DMS 273 (cell line): ENCODE results near the gene ACACA.
"Not testable (repeated sequence)": the region's sequence is repeated elsewhere in the genome, so short reads cannot be mapped to it uniquely, and the experiment has no call there.

Experiments
- DNase-seq: peaks from one replicate; lab custom pipeline; 2025; ENCODE audit not compliant: unreplicated experiment; lab: John Stamatoyannopoulos, UW

The ACACA gene

DNA sequence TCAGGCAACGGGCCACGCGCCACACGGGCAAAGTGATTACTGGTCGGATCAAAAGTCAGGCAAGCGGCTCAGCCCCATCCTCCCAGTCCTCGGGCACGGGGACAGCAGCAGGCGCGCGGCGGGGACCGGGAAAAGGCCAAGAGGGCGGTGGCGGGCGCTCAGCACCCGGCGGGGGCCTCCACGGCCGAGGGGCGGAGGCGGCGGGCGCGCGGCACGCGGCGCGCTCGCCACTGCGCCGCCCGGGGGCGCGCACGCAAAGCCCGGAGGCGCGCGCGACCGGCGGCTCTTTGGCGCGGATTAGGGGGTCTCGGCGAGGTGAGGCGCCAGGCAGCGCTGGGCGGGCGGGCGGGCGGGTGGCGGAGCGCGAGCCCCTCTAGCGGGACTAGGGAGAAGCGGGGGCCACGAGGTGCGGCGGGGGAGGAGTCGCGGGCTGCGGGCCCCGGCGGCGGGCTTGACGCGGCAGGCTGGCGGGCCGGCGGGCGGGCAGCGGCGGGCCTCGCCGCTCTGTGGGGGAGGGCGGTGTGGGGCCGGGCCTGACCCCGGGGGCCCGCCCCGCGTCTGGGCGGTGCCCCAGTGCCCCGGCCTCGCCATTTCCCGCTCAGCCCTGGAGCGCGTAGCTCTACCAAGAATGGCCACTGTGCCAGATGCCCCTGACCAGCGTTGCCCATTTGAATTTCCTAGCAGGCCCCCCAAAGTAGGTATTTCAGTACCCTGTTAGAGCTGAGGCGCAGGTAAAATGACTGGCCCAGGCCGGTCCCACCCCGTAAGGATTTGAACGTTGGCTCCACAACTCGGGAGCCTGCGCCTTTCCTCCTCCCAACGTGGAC lies at the start of gene ACACA, which contains the start of gene TADA2A:
ACACA (minus strand) TSS at position 202 of the 827 bp plus-strand sequence. CDS start 537 bp downstream, outside the sequence.
TADA2A (plus strand) TSS at position 252 of the 827 bp plus-strand sequence. CDS start 4,480 bp downstream, outside the sequence.
- DNase-seq, result peak; percentile 96

DNA sequence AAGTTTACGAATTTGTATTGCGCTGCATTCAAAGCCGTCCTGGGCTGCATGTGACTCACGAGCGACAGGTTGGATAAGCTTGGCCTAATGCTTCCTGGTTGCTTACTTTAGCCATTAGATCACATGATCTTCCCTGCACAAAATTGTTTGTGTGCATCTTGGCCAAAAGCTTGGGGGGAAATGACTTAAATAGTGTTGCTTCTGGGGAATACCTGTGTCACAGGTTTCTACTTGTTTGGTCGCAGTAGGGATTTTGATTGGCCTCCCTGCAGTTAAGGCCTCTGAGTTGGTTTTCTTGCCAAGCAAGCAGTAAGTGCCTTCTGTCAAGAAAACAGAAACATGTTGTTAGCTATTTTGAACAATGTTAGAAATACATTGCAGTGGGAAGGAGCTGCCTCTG lies 43.5 kb upstream of the ACACA start:
- DNase-seq, result no peak

DNA sequence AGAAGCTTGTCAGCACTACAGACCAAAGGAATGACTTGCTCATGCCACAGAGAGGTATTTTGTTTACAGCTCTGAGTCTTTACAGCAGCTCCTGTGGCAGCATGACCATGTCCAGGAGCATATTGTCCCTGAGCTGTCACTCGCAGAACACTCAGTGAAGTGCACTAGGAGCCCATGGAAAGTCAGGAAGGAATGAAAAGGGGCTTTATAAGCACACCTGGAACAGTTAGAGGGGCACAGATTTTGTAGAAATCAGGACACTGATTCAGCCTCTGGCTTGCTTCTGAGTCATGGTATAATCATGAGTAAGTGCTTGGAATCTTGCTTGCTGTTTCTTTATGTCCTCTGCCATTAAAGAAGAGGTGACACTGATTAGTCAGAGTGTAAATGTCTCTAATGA lies 41.0 kb upstream of the ACACA start:
- DNase-seq, result no peak

DNA sequence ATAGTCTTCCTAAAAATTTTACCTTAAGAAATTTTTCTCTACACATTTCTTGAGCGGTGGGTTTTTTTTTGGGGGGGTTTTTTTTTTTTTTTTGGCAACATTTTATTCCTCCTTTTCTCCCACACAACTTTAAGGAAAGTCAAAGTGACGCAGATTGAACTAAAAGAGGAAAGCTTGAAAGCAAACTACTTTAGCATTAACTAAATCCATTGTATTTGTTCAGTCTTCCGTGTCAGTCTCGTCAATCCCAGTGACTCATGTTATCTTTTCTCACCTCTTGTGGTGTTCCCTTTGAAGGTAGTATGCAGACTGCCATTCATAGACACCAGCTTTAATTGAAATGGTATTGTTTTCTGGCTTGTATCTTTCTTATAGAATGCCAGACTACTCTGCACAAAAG lies 39.4 kb upstream of the ACACA start:
- no peak for DNase-seq

DNA sequence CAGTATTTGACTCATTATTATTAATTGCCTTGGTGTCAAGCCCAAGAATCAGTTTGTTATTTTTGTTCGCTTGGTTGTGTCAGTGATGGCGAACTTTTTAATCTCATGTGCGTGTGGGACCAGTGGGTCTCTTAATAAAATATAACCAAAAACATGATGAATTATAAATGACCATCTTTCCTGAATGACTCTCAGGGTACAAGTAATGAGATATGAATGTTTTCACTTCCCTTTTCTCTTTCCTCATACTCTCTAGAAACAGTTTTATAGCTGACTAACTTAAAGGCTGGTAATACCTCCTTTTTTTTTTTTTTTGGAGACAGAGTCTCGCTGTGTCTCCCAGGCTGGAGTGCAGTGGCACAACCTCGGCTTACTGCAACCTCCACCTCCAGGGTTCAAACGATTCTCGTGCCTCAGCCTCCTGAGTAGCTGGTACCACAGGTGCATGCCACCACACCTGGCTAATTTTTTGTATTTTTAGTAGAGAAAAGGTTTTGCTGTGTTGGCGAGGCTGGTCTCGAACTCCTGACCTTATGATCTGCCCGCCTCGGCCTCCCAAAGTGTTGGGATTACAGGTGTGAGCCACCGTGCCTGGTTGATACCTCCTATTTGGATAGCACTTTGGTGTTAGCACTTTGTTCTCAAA lies 34.9 kb upstream of the ACACA start:
- not testable (repeated sequence) for DNase-seq

DNA sequence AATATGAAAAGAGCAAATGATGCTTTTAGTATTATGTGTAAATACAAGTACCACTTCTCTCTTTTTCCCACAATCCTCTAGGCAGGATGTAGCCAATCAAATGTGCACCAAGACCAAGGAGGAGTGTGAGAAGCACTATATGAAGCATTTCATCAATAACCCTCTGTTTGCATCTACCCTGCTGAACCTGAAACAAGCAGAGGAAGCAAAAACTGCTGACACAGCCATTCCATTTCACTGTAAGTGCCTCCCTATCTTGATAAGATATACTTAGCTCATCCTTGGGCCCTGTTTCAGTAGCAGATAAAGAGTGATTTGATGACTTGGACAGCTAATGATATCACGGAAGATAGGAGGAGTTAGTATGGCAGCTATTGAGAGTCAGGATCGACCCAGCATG lies 33.8 kb upstream of the ACACA start:
- DNase-seq, result no peak

DNA sequence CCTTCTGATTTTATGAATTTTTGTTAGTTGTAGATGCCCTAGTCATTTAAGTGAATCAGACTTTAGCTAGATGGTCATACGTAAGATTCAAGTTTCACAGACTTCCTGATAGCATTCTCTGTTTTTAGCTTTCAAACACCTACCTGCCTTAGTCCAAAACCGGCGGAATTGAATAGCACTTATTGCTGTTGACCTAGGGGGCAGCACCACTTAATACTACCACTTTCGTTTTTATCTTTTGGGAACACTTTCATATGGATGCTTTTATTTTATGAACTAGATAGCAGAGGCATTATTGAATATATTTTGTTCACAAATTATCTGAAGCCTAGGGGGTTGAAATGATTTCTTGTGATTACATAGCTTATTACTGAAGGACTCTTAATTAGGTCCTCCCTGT lies 31.5 kb upstream of the ACACA start:
- peak; percentile 21 for DNase-seq

DNA sequence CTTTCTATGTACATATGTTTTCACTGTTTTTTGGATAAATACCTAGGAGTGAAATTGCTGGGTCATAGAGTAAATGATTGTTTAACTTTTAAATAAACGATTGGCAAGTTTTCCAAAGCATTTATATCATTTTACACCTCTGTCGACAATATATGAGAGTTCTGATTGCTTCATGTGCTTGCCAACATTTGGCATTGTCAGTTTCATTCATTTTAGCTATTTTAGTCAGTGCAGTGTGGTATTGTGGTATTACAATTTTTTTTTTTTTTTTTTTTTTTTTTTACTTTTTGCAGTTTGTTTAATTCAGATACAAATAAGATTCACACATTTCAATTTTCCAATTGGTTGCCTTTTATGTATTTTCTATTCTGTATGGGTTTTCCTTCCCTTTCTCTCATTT lies 26.0 kb upstream of the ACACA start:
- no peak for DNase-seq

DNA sequence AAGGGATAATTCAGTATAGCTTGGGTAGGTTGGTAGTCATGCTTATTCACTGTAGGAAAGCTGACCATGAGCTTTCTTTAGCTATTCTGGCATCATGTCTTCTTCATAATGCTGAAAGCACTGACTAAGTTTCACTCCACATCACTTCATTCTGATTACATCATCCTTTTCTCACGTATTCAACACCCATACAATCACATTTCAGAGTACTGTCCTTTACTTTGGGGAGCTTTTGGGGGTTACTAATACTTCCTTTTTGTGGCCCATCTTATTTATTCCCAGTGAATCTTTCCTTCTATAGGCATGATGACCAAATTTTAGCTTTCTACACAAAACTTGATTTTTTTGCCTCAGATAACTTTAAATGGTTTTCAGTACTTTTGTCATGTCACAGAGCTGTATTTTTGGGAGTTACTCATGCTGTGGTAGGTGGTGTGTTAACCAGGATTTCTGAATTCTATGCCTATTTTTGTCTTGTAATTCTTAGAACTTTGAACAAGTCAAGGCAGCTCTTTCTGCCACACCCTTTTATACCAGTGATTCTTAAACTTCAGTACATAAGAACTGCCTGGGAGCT lies 23.5 kb upstream of the ACACA start:
- DNase-seq, result no peak

DNA sequence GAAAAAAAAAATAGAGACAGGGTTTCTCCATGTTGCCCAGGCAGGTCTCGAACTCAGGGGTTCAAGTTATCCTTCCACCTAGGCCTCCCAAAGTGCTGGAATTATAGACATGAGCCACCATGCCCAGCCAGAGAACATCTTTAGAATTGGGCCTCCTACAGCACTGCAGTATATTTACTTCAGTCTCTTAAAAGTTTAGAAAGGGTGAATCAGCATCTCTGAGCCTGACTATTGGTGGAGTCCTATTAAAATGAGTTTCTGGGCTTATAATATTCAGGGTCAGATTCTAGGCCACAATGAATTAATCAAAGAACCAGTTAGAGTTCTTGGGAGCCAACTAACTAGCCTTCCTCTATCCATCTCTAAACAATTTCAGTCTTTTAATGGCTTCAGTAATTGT lies 22.8 kb upstream of the ACACA start:
- DNase-seq, result no peak

DNA sequence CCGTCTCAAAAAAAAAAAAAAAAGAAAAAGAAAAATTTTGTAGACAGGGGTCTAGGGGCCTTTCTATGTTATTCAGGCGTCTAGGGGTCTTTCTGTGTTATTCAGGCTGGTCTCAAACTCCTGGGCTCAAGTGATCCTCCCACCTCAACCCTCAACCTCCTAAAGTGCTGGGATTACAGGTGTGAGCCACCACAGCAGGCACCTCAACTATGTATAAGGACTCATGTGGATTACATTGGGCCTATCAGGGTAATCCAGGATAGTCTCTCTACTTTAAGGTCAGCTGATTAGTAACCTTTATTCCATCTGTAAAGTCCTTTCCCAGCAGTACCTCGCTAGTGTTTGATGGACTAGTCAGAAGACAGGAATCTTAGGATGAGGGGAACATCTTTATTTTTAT lies 22.4 kb upstream of the ACACA start:
- no peak for DNase-seq

DNA sequence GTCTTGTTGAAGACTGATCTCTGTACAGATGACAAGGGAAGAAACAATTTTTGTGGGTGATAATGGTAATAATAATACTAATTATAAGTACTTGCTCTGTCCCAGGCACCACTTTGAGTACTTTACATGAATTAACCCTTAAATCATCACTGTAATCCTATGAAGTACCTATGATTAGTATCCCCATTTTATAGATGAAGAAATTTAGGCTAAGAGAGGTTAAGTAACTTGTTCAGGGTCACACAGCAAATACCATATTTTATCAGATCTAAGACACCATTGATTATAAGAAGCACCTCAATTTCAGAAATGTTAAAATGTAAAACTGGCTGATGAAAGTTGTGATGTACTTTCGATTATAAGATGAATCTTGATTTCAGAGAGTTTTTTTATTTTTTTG lies 18.6 kb upstream of the ACACA start:
- DNase-seq, result no peak

DNA sequence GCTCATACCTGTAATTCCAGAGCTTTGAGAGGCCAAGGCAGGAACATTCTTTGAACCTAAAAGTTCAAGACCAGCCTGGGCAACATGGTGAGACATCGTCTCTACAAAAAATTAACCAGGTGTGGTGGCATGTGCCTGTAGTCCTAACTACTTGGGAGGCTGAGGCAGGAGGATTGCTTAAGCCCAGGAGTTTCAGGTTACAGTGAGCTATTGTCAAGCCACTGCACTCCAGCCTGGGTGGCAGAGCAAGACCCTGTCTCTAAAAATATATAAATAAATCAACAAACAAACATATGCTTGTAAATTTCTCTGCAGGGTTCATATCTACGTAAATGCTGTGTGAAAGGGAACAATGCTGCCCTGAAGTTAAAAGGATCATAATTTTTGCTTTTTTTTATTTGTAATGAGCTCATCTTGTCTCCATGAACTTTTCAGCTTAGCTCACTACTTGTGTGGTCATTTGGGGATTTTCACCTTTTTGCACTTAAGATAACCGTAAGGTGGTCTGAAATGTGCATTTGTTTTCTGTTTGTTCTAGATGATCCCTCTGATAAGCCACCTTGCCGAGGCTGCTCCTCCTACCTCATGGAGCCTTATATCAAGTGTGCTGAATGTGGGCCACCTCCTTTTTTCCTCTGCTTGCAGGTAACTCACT lies 16.5 kb upstream of the ACACA start:
- DNase-seq, result no peak

DNA sequence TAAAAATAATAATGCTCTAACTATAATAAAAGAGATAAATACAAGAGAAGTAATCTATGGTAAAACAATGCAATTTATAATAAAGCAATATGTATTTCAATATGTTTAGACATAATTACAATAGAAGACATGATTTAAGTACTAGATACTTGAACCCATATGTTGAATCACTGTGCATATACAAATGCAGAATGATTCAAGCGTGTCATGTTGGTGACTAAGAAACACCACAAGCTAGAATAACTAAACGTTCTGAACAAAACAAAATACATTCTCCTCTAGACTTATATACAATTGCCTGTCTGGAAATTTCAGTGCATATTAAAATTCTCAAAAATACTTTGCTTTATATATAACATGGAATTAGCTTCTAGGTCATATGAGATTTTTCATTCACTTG lies 11.2 kb upstream of the ACACA start:
- DNase-seq, result no peak

DNA sequence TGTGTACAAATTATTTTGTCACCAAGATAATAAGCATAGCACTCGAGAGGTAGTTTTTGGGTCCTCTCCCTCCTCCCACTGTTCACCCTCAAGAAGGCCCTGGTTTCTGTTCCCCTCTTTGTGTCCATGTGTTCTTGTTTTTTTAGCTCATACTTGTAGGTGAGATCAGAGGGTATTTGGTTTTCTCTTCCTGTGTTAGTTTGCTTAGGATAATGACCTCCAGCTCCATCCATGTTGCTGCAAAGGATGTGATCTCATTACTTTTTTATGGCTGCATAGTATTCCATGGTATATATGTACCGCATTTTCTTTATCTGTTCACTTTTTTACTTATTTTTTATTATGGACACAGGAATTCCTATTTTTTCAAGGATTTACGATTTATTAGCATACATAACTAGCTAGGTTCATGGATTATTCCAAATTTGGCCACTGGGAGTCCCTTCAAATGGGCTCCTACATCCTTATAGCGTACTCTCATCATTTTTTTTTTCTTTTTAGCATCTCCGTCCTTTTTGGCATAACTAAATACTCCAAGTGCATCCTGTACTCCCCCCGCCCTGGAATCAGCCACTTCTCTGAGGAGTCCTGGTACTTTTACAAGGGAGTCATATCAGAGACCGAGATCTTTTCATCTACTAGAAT lies 7.4 kb upstream of the ACACA start:
- peak; percentile 11 for DNase-seq

DNA sequence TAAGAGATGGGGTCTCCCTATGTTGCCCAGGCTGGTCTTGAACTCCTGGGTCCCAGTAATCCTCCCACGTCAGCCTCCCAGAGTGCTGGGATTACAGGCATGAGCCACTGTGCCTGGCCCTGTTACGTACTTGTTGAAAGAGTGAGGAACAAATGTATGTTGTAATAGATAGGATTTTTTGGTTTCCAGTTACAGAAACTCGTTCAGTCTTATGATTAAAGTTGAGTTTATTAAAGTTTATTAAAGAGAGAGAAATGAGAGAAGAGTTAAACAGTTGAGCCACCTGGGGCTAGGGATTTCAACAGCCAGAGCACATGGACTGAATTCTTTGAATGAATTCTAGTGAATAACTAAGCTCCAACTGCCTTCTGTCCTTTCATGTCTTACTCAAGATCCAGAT lies 3.7 kb upstream of the ACACA start:
- DNase-seq, result no peak

DNA sequence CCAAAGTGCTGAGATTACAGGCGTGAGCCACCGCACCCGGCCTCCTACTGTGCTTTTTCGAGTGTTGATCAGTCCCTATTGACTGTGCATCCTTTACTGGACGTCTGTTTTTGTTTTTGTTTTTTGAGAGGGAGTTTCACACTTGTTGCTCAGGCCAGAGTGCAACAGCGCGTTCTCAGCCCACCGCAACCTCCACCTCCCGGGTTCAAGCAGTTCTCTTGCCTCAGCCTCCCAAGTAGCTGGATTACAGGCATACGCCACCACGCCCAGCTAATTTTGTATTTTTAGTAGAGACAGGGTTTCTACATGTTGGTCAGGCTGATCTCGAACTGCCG lies 1.5 kb upstream of the ACACA start:
- DNase-seq, result not testable (repeated sequence)

DNA sequence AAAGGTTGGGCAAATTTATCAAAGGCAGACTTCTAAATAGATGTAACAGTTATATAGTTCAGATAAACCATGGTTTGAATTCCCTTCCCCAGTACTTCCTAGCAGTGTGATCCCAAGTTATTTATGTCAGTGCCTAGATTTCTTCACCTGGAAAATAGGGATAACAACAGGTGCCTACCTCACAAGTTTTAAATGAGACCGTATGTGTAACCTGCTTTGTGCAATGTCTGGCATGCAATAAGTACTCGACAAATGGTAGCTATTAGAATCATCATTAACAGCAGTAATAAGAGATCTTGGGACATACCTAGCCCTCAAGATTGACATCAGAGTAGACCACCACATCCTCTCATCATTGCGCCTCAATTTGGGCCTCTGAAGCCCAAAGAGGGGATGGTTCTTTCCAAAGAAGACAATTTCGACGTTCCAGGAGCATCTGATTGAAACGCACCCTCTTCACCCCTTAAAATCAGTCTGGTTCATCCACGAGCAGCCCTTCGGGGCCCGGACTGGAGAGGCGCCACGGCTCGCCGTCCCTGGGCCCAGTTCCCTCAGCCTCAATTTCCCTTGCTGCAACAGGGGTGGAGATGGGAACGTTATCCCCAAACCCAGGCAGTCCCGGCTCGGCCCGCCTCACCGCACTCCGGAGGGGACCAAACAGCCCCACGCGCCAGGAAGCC lies 541 bp downstream of the ACACA start:
- peak; percentile 60 for DNase-seq

DNA sequence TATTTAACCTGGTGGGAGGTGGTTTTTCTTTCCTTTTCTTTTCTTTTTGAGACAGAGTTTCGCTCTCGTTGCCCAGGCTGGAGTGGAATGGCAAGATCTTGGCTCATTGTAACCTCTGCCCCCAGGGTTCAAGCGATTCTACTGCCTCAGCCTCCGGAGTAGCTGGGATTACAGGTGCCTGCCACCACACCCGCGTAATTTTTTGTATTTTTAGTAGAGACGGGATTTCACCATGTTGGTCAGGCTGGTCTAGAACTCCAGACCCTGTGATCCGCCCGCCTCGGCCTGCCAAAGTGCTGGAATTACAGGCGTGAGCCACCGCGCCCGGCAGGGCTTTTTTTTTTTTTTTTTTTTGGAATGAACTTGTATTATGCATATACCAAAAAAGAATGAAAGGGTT lies 1.1 kb downstream of the ACACA start:
- peak; percentile 16 for DNase-seq

DNA sequence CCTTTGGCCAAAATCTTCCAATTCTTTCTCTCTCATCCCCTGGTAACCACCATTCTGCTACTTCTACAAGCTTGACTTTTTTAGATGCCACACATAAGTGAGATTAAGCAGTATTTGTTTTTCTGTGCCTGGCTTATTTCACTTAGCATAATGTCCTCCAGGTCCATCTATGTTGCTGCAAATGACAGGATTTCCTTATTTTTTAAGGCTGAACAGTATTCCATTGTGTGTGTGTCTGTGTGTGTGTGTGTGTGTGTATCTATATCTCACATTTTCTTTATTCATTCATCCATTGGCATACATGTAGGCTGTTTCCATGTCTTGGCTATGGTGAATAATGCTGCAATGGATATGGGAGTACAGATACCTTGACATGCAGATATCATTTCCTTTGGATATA lies 6.1 kb downstream of the ACACA start:
- no peak for DNase-seq
